NCI-H2107 (cell line): ENCODE results near the gene SLC47A1.

Experiments
- DNase-seq: peaks from one replicate; lab custom pipeline; 2025; lab: John Stamatoyannopoulos, UW

The SLC47A1 gene

DNA sequence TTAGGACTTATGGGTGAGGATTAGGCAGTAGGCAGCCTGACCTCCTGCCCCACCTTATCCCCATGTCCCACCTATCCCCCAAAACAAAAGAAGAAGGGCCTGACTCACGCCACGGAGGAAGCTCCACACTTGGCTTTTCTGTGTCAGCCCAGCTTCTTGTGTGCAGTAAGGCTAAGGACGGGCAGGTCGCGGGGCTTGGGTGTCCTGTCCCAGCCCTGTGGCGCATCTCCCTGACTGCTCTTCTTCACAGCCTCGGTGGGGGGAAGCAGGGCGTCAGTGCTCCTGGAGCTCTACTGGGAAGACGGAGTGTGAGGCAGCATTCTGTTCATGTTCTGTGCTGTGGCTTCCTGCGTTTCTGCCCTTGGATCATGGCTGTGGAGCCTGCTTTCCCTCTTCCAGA is 80.3 kb downstream of the SLC47A1 start:
- no peak for DNase-seq

DNA sequence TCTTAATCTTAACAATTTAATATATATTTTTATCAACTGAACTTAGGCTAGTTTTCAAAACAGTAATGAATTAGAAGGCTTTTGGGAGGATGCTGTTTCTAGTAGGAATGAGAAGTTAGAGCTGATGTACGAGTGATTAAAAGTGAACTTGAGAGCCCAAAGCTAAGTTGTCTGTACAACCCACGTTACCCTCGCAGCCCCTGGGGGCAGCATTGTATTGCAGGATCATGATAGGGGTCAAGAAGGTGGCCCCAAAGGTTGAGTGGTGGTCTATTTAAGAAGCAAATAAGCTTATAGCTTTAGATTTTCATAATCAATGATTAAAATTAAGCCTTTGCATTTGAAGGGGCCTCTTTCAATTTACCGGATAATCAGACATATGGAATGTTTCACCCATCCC is 81.2 kb downstream of the SLC47A1 start:
- DNase-seq, result no peak

DNA sequence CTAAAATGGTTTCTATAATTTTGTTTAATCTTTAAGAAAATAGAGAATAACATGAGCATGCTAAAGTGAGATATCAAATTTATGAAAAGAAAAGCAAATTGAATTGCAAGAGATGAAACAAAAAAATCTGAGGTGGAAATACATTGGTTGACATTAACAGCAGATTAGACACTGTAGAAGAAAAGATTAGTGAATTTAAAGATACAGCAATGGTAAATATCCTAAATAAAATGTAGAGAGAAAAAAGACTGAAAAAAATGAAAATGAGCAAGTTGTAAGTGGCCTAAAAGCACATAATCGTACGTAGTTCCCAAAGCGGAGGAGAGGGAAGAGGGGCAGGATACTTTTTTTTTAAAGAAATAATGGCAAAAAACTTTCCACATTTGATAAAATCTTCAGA is 84.4 kb downstream of the SLC47A1 start:
- no peak for DNase-seq

DNA sequence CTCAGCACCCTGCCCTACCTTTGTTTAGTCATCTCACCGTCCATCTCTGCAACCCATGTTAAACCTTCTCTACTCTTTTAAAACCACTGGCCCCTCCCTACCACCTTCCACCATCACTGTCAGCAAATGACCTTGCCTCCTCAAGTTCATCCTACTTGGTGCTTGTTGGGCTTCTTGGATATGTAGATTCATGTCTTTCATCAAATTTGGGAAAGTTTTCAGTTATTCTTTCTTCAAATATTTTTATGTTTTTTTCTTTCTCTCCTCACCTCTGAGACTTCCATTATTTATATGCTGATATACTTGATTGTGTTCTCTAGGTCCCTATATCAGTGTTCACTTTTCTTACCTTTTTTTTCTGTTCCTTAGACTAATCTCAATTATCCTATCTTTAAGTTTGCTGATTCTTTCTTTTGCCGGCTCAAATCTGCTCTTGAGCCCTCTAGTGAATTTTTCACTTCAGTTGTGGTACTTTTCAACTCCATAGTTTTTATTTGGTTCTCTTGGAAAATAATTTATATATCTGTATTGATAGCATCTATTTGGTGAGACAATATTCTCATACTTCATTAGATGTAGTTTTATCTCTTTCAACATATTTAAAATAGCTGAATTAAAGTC is 86.2 kb downstream of the SLC47A1 start:
- no peak for DNase-seq

DNA sequence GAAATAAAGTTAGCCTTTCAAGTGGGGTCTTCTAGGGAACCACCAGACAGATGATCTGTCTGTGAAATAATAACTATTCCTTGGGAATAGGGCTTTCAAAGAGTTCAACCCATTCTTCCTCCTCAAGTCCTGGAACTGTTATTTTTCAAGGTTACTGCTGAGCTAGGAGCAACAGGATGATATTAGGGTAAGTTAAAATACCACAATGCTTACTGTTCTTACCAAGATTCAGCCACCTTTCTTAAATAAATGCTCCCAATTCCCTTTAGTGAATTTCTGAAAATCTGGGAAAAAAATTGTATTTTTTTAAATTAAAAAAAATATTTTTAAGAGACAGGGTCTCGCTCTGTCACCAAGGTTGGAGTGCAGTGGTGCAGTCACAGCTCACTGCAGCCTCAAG is 88.0 kb downstream of the SLC47A1 start:
- DNase-seq, result no peak

DNA sequence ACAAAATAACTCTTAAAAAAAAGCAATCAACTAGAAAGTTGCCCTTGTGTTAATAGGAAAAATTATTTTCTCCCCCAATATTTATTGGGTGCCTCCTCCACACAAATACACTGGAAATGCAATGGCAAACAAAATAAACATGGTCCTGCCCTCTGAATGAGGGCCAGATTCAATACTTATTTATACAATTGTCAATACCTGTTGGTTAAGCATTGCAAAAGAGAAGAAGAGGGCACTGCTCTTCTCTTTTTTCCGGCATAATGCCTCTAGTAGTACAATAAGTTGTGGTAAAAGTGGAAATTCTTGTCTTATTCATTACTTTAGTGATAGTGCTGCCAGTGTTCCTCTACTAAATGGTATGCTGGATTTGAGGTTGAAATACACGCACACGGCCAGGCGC is 92.4 kb downstream of the SLC47A1 start:
- DNase-seq, result no peak
